PC-3 (cell line): ENCODE results near the gene SCARB1.

Source experiments
- CTCF ChIP-seq: fragments of 300-600 bp; sonication (generic); conservative IDR thresholded peaks from 2 replicates; pipeline ENCODE4 v1.5.1; 2017; ENCODE audit warnings: antibody characterized with exemption, low read depth, mild to moderate bottlenecking, low read length
- EZH2 ChIP-seq: fragments of 300-600 bp; sonication (generic); IDR thresholded peaks from one replicate; pipeline ENCODE4 v1.6.1; 2017; ENCODE audit warnings: antibody characterized with exemption, mild to moderate bottlenecking, low read length; ENCODE audit not compliant: unreplicated experiment
- EZH2phosphoT487 ChIP-seq: fragments of 300-600 bp; sonication (generic); IDR thresholded peaks from 2 replicates; pipeline ENCODE4 v1.6.1; 2018; ENCODE audit warnings: mild to moderate bottlenecking, antibody characterized with exemption, low read length, borderline replicate concordance

DNA sequence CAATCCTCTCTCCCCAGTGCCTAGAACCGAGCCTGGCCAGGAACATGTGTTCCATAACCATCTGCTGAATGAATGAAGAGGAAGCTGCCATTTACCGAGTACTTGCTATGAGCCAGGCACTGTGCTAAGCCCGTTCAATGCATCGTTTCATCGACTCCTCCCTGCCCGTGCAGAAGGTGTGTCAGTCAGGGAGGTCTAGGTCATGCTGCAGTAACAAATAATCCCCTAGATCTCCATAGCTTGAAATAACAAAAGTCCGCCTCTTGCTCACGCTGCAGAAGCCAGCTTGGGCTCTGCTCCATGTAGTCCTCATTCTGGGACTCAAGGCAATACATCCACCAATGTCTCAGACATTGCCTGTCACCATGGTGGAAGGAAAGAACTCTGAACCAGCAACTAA lies 101.3 kb downstream of the SCARB1 start:
- TF ChIP-seq CTCF (no peak), EZH2 (no peak), EZH2phosphoT487 (no peak)
